GM12878 (cell line): ENCODE results near the gene CAPN10. TPM values are rescaled to one million over a fixed set of nuclear protein-coding genes. Genes with fewer than 3 reads are reported as not detected.

ENCODE experiments used
- ATAC-seq: fragments of 200-7000 bp; cut with Tn5 transposase; 3 replicates; pipeline ENCODE4 v1.9.1; 2020; ENCODE audit warnings: mild to moderate bottlenecking, moderate library complexity
- BruUV-seq: library from RNA; stranded (reverse); fragments of 400-500 nt; replicated peaks from 2 replicates; lab custom pipeline; 2021; lab: Mats Ljungman, UMichigan
- CTCF ChIA-PET: fragments of 300-600 bp; sonication (Branson Sonifier 250); formaldehyde crosslinking; extraction: SDS; loops from one replicate; lab custom pipeline; 2021; ENCODE audit warnings: inconsistent platforms; lab: Yijun Ruan, JAX
- POLR2A ChIA-PET: fragments of 350-600 bp; formaldehyde crosslinking; extraction: SDS; loops from one replicate; lab custom pipeline; 2021; ENCODE audit warnings: inconsistent platforms; lab: Charles Lee
- RAD21 ChIA-PET: fragments of 300-600 bp; sonication (Branson Sonifier 250); formaldehyde crosslinking; loops from one replicate; lab custom pipeline; 2023; ENCODE audit warnings: antibody characterized with exemption; ENCODE audit not compliant: unreplicated experiment; lab: Charles Lee
- SMC1A ChIA-PET: fragments of 300-600 bp; sonication (Branson Sonifier 250); formaldehyde crosslinking; loops from one replicate; lab custom pipeline; 2023; ENCODE audit not compliant: unreplicated experiment, uncharacterized antibody; lab: Charles Lee
- DNase-seq: peaks from one replicate; pipeline ENCODE4 v3.0.0-alpha.2; 2011; ENCODE audit warnings: low read depth, low spot score
- FAIRE-seq: peaks from 3 replicates; lab custom pipeline; 2011; peaks lifted over from hg19 to GRCh38; lab: Jason Lieb, UNC
- H2AFZ ChIP-seq: 2 replicates; pipeline ENCODE4 v1.6.0; 2011; ENCODE audit warnings: low read depth, low read length, control low read depth; ENCODE audit not compliant: control insufficient read depth
- H3K27ac ChIP-seq: 2 replicates; pipeline ENCODE4 v1.5.1; 2011; ENCODE audit warnings: control low read depth; ENCODE audit not compliant: control insufficient read depth, insufficient read depth
- H3K27me3 ChIP-seq, 2 experiments: replicated peaks in 1 of 2; 2 replicates each; pipeline versions ENCODE4 v1.6.0 to v1.6.1; 2011; ENCODE audit warnings: low read length in 1 of 2; ENCODE audit not compliant: control insufficient read depth in 2 of 2, insufficient read depth in 2 of 2
- H3K36me3 ChIP-seq, 2 experiments: 2 replicates each; pipeline ENCODE4 v1.5.1; 2011; ENCODE audit warnings: low read length in 1 of 2; ENCODE audit not compliant: control insufficient read depth in 2 of 2, insufficient read depth in 2 of 2
- H3K4me1 ChIP-seq: 2 replicates; pipeline ENCODE4 v1.6.1; 2011; ENCODE audit warnings: mild to moderate bottlenecking, low read length, moderate library complexity, mixed read lengths; ENCODE audit not compliant: control insufficient read depth, insufficient read depth
- H3K4me2 ChIP-seq: 2 replicates; pipeline ENCODE4 v1.6.0; 2011; ENCODE audit warnings: control low read depth; ENCODE audit not compliant: control insufficient read depth, insufficient read depth
- H3K4me3 ChIP-seq: fragments of 200-600 bp; sonication (generic); 2 replicates; pipeline ENCODE4 v1.5.1; 2016
- H3K79me2 ChIP-seq: 2 replicates; pipeline ENCODE4 v1.6.0; 2011; ENCODE audit warnings: low read length; ENCODE audit not compliant: control insufficient read depth, insufficient read depth
- H3K9ac ChIP-seq: 2 replicates; pipeline ENCODE4 v1.8.0; 2011; ENCODE audit warnings: low read length, control low read depth, mixed read lengths; ENCODE audit not compliant: control insufficient read depth, insufficient read depth
- H3K9me3 ChIP-seq: replicated peaks from 3 replicates; pipeline ENCODE4 v1.5.1; 2011; ENCODE audit warnings: mild to moderate bottlenecking, low read length; ENCODE audit not compliant: control insufficient read depth, insufficient read depth
- H4K20me1 ChIP-seq: 2 replicates; pipeline ENCODE4 v1.6.0; 2011; ENCODE audit not compliant: control insufficient read depth, insufficient read depth
- ASH2L ChIP-seq: fragments of 300-600, 200-600 bp; sonication (generic); IDR thresholded peaks from 2 replicates; pipeline ENCODE4 v1.6.1; 2017; ENCODE audit warnings: low read depth, mild to moderate bottlenecking, borderline replicate concordance
- BACH1 ChIP-seq: fragments of 450-650 bp; IDR thresholded peaks from 2 replicates; pipeline ENCODE4 v1.6.1; 2017; ENCODE audit warnings: mild to moderate bottlenecking, borderline replicate concordance
- CEBPZ ChIP-seq: fragments of 150-350 bp; IDR thresholded peaks from 2 replicates; pipeline ENCODE4 v1.6.1; 2016; ENCODE audit warnings: low read depth, low read length
- DPF2 ChIP-seq: fragments of 450-650 bp; IDR thresholded peaks from 2 replicates; pipeline ENCODE4 v1.6.1; 2017; ENCODE audit warnings: mild to moderate bottlenecking
- ESRRA ChIP-seq: IDR thresholded peaks from 2 replicates; pipeline ENCODE4 v1.6.1; 2012; ENCODE audit warnings: mild to moderate bottlenecking, low read length, improper control_type of control experiment
- GATAD2B ChIP-seq: fragments of 450-650 bp; conservative IDR thresholded peaks from 2 replicates; pipeline ENCODE4 v1.6.1; 2017; ENCODE audit warnings: low read depth, mild to moderate bottlenecking, moderate library complexity
- MXI1 ChIP-seq: fragments of 150-350 bp; IDR thresholded peaks from 2 replicates; pipeline ENCODE4 v1.6.1; 2011; ENCODE audit warnings: low read depth, mild to moderate bottlenecking, inconsistent platforms, low read length, improper control_type of control experiment
- NKRF ChIP-seq: fragments of 450-650 bp; conservative IDR thresholded peaks from 2 replicates; pipeline ENCODE4 v1.6.1; 2017; ENCODE audit warnings: mild to moderate bottlenecking, moderate library complexity
- PAX5 ChIP-seq: IDR thresholded peaks from 2 replicates; pipeline ENCODE4 v1.6.1; 2011; ENCODE audit warnings: low read depth, low read length, borderline replicate concordance
- SMAD5 ChIP-seq: IDR thresholded peaks from 2 replicates; pipeline ENCODE4 v1.6.1; 2016; ENCODE audit warnings: antibody characterized with exemption, low read depth
- STAT3 ChIP-seq: IDR thresholded peaks from 2 replicates; pipeline ENCODE4 v1.6.1; 2011; ENCODE audit warnings: low read depth, low read length, improper control_type of control experiment
- ZBTB40 ChIP-seq: fragments of 450-650 bp; IDR thresholded peaks from 2 replicates; pipeline ENCODE4 v1.6.1; 2016; ENCODE audit warnings: mild to moderate bottlenecking, moderate library complexity, borderline replicate concordance
- ZNF622 ChIP-seq: fragments of 450-650 bp; IDR thresholded peaks from 2 replicates; pipeline ENCODE4 v1.6.1; 2017; ENCODE audit warnings: mild to moderate bottlenecking, inconsistent platforms
- WGBS: methylation state at CpG from one replicate; pipeline ENCODE4 v1.1.6; 2016; ENCODE audit warnings: low lambda C conversion rate; ENCODE audit not compliant: insufficient replicate concordance, insufficient coverage; ENCODE audit errors: missing lambda C conversion rate; 5-methylcytosine and 5-hydroxymethylcytosine counted together
- in situ Hi-C: fragments of 300-500 bp; cut with MboI; formaldehyde crosslinking; loops from 9 replicates; pipeline ENCODE4 v1.14.3; 2018; ENCODE audit warnings: mixed read lengths
- intact Hi-C: fragments of 100-400 bp; cut with micrococcal nuclease; formaldehyde crosslinking; loops from one replicate; pipeline ENCODE4 v1.14.2; 2022; ENCODE audit not compliant: unreplicated experiment
- polyA plus RNA-seq, 11 experiments: library from polyadenylated mRNA; depleted of rRNA in 4 of 11; unstranded in 6 of 11; stranded (reverse) in 5 of 11; fragments of >200 nt; fragmentation: Nextera tagmentation in 4 of 11; fragmentation: Illumina TruSeq in 1 of 11; extraction: Ambion mirVana in 4 of 11; extraction: Trizol in 1 of 11; gene quantifications; 1 replicate in 1 of 11; 2 replicates in 10 of 11; pipeline versions ENCODE4 v1.2.1 to v1.2.3, GENCODE V29; 2011 to 2016; ENCODE audit warnings: inconsistent platforms in 2 of 11, missing spikeins in 2 of 11, low read depth in 1 of 11
- total RNA-seq, 4 experiments: library from RNA; depleted of rRNA in 3 of 4; stranded (reverse); fragments of >200 nt in 3 of 4; fragmentation: Illumina TruSeq in 1 of 4; extraction: Trizol in 1 of 4; gene quantifications; 2 replicates each; pipeline versions ENCODE4 v1.2.1 to v1.2.3, GENCODE V29; 2013 to 2021
- TF ChIP-seq, protein P1 (sequence below): fragments of 450-650 bp; IDR thresholded peaks from 2 replicates; pipeline ENCODE4 v1.6.1; 2017; ENCODE audit warnings: borderline replicate concordance

Gene CAPN10
- total and polyA plus RNA-seq, 10 of the 15 experiments (the other 5 are each of a cell fraction or from before 2014, with no cell fraction given), result 0.37 to 40.6 (median 17.5) TPM

DNA sequence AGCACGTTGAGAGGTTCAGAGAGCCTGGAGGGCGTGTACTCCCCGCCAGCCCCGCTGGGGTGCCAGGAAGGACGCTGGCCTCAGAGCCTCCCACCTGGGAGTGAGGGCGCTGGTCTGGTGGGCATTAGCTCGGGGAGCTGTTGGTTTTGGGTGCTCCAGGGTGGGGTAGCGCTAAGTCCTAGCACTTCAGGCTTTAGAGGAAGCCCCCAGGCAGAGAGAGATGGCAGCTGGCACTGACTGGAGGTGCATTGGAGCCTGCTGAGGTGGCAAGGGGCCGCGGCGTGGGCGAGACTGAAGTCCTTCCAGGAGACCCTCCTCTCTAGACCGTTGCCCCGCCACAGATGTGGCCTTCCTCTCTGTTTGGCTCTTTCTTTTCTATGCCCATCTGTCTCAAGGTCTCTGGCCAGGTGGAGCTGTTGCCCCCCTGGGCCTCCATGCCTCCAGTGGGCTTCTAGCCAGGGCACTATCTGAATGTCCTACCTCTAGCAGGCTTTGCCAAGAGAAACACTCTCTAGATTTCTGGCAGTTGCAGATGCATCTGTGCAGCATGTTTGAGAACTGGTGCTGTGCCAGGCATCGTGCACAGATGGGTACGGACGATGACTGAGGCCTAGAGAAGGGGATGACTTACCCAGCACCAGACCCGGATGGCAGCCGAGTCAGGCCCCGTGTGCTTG is 6.6 kb downstream of the CAPN10 start:
- Histone ChIP-seq H3K9ac (no peak overlapping the region), H3K36me3 (peaks cover 2 to 21% of the 10 kb centered on the region in 2 experiments; a peak in 3 of 4 replicates)
- no peak for FAIRE-seq
- no peak for DNase-seq
- no peak for TF ChIP-seq DPF2
- TF ChIP-seq NKRF, result no peak
- no peak for TF ChIP-seq SMAD5
- no peak for TF ChIP-seq MXI1
- TF ChIP-seq GATAD2B, result no peak
- no peak for TF ChIP-seq PAX5
- no peak for TF ChIP-seq STAT3
- TF ChIP-seq ASH2L, result no peak
- no peak for TF ChIP-seq ZNF622
- no peak for TF ChIP-seq ESRRA
- TF ChIP-seq BACH1, result no peak
- TF ChIP-seq, protein P1, sequence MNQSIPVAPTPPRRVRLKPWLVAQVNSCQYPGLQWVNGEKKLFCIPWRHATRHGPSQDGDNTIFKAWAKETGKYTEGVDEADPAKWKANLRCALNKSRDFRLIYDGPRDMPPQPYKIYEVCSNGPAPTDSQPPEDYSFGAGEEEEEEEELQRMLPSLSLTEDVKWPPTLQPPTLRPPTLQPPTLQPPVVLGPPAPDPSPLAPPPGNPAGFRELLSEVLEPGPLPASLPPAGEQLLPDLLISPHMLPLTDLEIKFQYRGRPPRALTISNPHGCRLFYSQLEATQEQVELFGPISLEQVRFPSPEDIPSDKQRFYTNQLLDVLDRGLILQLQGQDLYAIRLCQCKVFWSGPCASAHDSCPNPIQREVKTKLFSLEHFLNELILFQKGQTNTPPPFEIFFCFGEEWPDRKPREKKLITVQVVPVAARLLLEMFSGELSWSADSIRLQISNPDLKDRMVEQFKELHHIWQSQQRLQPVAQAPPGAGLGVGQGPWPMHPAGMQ, result no peak
- TF ChIP-seq CEBPZ, result no peak
- TF ChIP-seq ZBTB40, result no peak
- TF ChIP-seq, all 136 proteins: peak for 0
- Histone ChIP-seq H3K4me2 (no peak overlapping the region), H3K9me3 (no peaks in the 10 kb centered on the region), H3K79me2 (peaks cover 10% of the 10 kb centered on the region), H4K20me1 (no peaks in the 10 kb centered on the region; the same call in 1 of the 2 replicates), H3K27me3 (no peaks in the 10 kb centered on the region), H2AFZ (no peak overlapping the region), H3K27ac (no peak overlapping the region), H3K4me1 (peaks cover 5% of the 10 kb centered on the region), H3K4me3 (no peak overlapping the region)
- ChIA-PET POLR2A (no interaction called here), CTCF (no interaction called here), SMC1A (no interaction called here), RAD21 (no interaction called here)
- intact Hi-C loops, result no loop called here
- no peak for ATAC-seq
- in situ Hi-C loops, result no loop called here
- WGBS, result 92% methylated on average over 20 of the region's 20 CpGs
- BruUV-seq, result no TSS peak
